HCT116 (cell line): ENCODE data around the gene OBSCN. TPM values are rescaled to one million over a fixed set of nuclear protein-coding genes. Genes with fewer than 3 reads are reported as not detected.
"Not testable (repeated sequence)": the region's sequence is repeated elsewhere in the genome, so short reads cannot be mapped to it uniquely, and the experiment has no call there.

Experiments
- ATAC-seq: fragments of 200-7000 bp; cut with Tn5 transposase; 2 replicates; pipeline ENCODE4 v1.9.1; 2020; ENCODE audit warnings: mild to moderate bottlenecking, moderate library complexity
- BruUV-seq: library from RNA; stranded (reverse); fragments of 400-500 nt; replicated peaks from 2 replicates; lab custom pipeline; 2021; lab: Mats Ljungman, UMichigan
- CTCF ChIA-PET: fragments of 300-600 bp; sonication (Branson Sonifier 250); formaldehyde crosslinking; loops from one replicate; lab custom pipeline; 2021; ENCODE audit warnings: antibody characterized with exemption; lab: Charles Lee
- POLR2A ChIA-PET: fragments of 300-600, 350-600 bp; sonication (Branson Sonifier 250); formaldehyde crosslinking; loops from one replicate; lab custom pipeline; 2021; ENCODE audit warnings: antibody characterized with exemption; lab: Charles Lee
- RAD21 ChIA-PET, 2 experiments: fragments of 300-600 bp; sonication (Branson Sonifier 250); formaldehyde crosslinking; loops; one replicate each; lab custom pipeline; 2023; ENCODE audit warnings: low total read pairs in 2 of 2; ENCODE audit not compliant: uncharacterized antibody in 2 of 2, unreplicated experiment in 2 of 2, low non-redundant PET in 1 of 2; lab: Charles Lee
- DNase-seq: peaks from one replicate; pipeline ENCODE4 v3.0.0-alpha.2; 2010; ENCODE audit warnings: low read depth, low spot score
- H2AFZ ChIP-seq: fragments of 200-600 bp; shearing (Covaris generic), sonication (generic); 2 replicates; pipeline ENCODE4 v1.6.1; 2017; ENCODE audit warnings: low read depth, mixed run types, mixed read lengths, antibody characterized with exemption, low read length; ENCODE audit not compliant: poor library complexity, severe bottlenecking
- H3K27ac ChIP-seq: 2 replicates; pipeline ENCODE4 v1.5.1; 2012; ENCODE audit warnings: low read depth, low read length
- H3K27me3 ChIP-seq: fragments of 200-600 bp; sonication (generic); 2 replicates; pipeline ENCODE4 v1.6.1; 2016; ENCODE audit warnings: mixed run types, low read length, mixed read lengths; ENCODE audit not compliant: insufficient read depth
- H3K36me3 ChIP-seq, 2 experiments: fragments of 200-500 bp in 1 of 2; fragments of 200-600 bp in 1 of 2; sonication (Bioruptor generic) in 1 of 2; sonication (generic) in 1 of 2; 2 replicates each; pipeline versions ENCODE4 v1.5.1 to v1.6.1; 2014 to 2016; ENCODE audit warnings: low read length in 2 of 2, inconsistent platforms in 1 of 2, mixed read lengths in 1 of 2, mixed run types in 1 of 2; ENCODE audit not compliant: insufficient read depth in 2 of 2, control insufficient read depth in 1 of 2
- H3K4me1 ChIP-seq, 2 experiments: fragments of 200-600 bp in 1 of 2; sonication (generic) in 1 of 2; 2 replicates each; pipeline versions ENCODE4 v1.5.1 to v1.6.1; 2012 to 2017; ENCODE audit warnings: low read length in 2 of 2, inconsistent platforms in 1 of 2, mild to moderate bottlenecking in 1 of 2, mixed read lengths in 1 of 2, mixed run types in 1 of 2, moderate library complexity in 1 of 2; ENCODE audit not compliant: insufficient read depth in 2 of 2, control insufficient read depth in 1 of 2
- H3K4me2 ChIP-seq: fragments of 200-600 bp; sonication (generic); 2 replicates; pipeline ENCODE4 v1.6.1; 2017; ENCODE audit warnings: mixed run types, low read length, mixed read lengths
- H3K4me3 ChIP-seq, 2 experiments: fragments of 200-600 bp in 1 of 2; sonication (generic) in 1 of 2; replicated peaks in 1 of 2; 2 replicates each; pipeline ENCODE4 v1.5.1; 2011 to 2016; ENCODE audit warnings: low read length in 2 of 2, control low read depth in 1 of 2, low read depth in 1 of 2, mild to moderate bottlenecking in 1 of 2, mixed read lengths in 1 of 2, mixed run types in 1 of 2
- H3K79me2 ChIP-seq: fragments of 200-600 bp; sonication (generic); 2 replicates; pipeline ENCODE4 v1.6.1; 2017; ENCODE audit warnings: mild to moderate bottlenecking, mixed run types, low read length, moderate library complexity, mixed read lengths; ENCODE audit not compliant: insufficient read depth
- H3K9ac ChIP-seq: fragments of 200-600 bp; sonication (generic); 2 replicates; pipeline ENCODE4 v1.6.1; 2016; ENCODE audit warnings: low read length, mixed read lengths
- H3K9me2 ChIP-seq: fragments of 200-600 bp; sonication (generic), shearing (Covaris generic); 2 replicates; pipeline ENCODE4 v1.6.1; 2017; ENCODE audit warnings: mixed run types, mild to moderate bottlenecking, moderate library complexity; ENCODE audit not compliant: insufficient read depth
- H3K9me3 ChIP-seq, 2 experiments: fragments of 200-500 bp in 1 of 2; fragments of 200-600 bp in 1 of 2; sonication (Bioruptor generic) in 1 of 2; sonication (generic) in 1 of 2; 2 replicates each; pipeline ENCODE4 v1.6.1; 2014 to 2017; ENCODE audit warnings: low read length in 2 of 2, mixed read lengths in 2 of 2, inconsistent platforms in 1 of 2, low read depth in 1 of 2, mild to moderate bottlenecking in 1 of 2, mixed run types in 1 of 2, moderate library complexity in 1 of 2; ENCODE audit not compliant: control insufficient read depth in 1 of 2, insufficient read depth in 1 of 2
- H4K20me1 ChIP-seq: fragments of 200-600 bp; sonication (generic), shearing (Covaris generic); 2 replicates; pipeline ENCODE4 v1.6.1; 2017; ENCODE audit warnings: mixed run types, mild to moderate bottlenecking, moderate library complexity; ENCODE audit not compliant: insufficient read depth
- EGR1 ChIP-seq: IDR thresholded peaks from 2 replicates; pipeline ENCODE4 v1.6.1; 2012; ENCODE audit warnings: low read depth
- ELF1 ChIP-seq: IDR thresholded peaks from 2 replicates; pipeline ENCODE4 v1.6.1; 2012; ENCODE audit warnings: low read depth, borderline replicate concordance
- EZH2 ChIP-seq: fragments of 200-600 bp; sonication (generic); IDR thresholded peaks from 2 replicates; pipeline ENCODE4 v1.6.1; 2017; ENCODE audit warnings: antibody characterized with exemption, mixed run types
- POLR2AphosphoS5 ChIP-seq: IDR thresholded peaks from 2 replicates; pipeline ENCODE4 v1.6.1; 2011; ENCODE audit warnings: mild to moderate bottlenecking, low read depth, low read length, moderate library complexity
- TCF7L2 ChIP-seq: IDR thresholded peaks from 2 replicates; pipeline ENCODE4 v1.7.0; 2011; ENCODE audit warnings: borderline replicate concordance, inconsistent platforms; ENCODE audit not compliant: insufficient read depth, insufficient read length; ENCODE audit errors: extremely low read depth
- YY1 ChIP-seq: IDR thresholded peaks from 2 replicates; pipeline ENCODE4 v1.6.1; 2011; ENCODE audit warnings: low read length, low read depth, moderate library complexity, mild to moderate bottlenecking; ENCODE audit not compliant: insufficient replicate concordance; ENCODE audit errors: extremely low read depth
- intact Hi-C: fragments of 100-400 bp; cut with micrococcal nuclease; formaldehyde crosslinking; loops from 2 replicates; pipeline ENCODE4 v1.10.0; 2022
- total RNA-seq: library from RNA; stranded (reverse); gene quantifications from one replicate; pipeline ENCODE4 v1.2.1, GENCODE V29; 2021; ENCODE audit not compliant: unreplicated experiment

OBSCN gene
- total RNA-seq, 1 experiment from 2014 or later = 16.6 TPM

DNA sequence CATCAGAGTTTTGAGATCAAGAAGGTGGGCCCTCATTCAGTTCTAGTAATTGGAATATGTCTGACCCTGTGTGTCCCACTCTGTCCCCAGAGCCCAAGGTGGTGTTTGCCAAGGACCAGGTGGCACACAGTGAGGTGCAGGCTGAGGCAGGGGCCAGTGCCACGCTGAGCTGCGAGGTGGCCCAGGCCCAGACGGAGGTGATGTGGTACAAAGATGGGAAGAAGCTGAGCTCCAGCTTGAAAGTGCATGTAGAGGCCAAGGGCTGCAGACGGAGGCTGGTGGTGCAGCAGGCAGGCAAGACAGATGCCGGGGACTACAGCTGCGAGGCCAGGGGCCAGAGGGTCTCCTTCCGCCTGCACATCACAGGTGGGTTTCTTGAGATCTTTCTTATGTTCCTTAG is 35.2 kb downstream of the OBSCN start:
- no peak for ATAC-seq
- Histone ChIP-seq H3K4me2 (no peak overlapping the region), H3K36me3 (peaks cover 8 to 39% of the 10 kb centered on the region in 2 experiments; a peak in 3 of 4 replicates), H3K9me2 (no peaks in the 10 kb centered on the region), H3K27me3 (no peaks in the 10 kb centered on the region), H3K9me3 (peaks cover 39 to 54% of the 10 kb centered on the region in 2 experiments; a peak in 3 of 4 replicates), H2AFZ (no peak overlapping the region), H3K4me1 (no peaks in the 10 kb centered on the region), H3K4me3 (no peak overlapping the region), H3K79me2 (no peaks in the 10 kb centered on the region), H4K20me1 (no peaks in the 10 kb centered on the region), H3K9ac (no peak overlapping the region), H3K27ac (no peak overlapping the region)
- TF ChIP-seq POLR2AphosphoS5 (no peak), ELF1 (no peak), YY1 (no peak), TCF7L2 (no peak), EGR1 (no peak), EZH2 (no peak)
- POLR2A ChIA-PET = no interaction called here
- intact Hi-C loops = no loop called here
- DNase-seq = no peak
- RAD21 ChIA-PET = no interaction called here
- CTCF ChIA-PET = no interaction called here
- no TSS peak for BruUV-seq

DNA sequence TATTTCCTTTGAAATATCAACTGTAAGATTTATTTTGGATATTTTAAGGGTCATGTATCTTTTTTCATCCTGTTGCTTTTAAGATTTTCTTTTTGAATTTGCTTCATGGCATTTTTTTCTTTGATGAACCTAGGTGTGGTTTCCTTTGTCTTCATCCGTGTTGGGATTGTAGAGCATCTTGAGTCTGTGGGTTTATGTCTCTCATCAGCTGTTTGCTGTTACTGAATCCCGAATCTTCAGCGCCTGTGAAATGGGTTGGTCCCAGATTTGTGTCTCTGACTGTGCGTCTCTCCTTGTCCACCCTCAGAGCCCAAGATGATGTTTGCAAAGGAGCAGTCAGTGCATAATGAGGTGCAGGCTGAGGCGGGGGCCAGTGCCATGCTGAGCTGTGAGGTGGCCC is 36.1 kb downstream of the OBSCN start:
- H3K4me3 ChIP-seq, intact Hi-C loops, H3K9ac ChIP-seq, H2AFZ ChIP-seq, POLR2A ChIA-PET, H3K9me2 ChIP-seq, H3K79me2 ChIP-seq, ATAC-seq, RAD21 ChIA-PET, H3K27me3 ChIP-seq, H3K4me1 ChIP-seq, BruUV-seq, CTCF ChIA-PET, H4K20me1 ChIP-seq, DNase-seq, H3K4me2 ChIP-seq, H3K27ac ChIP-seq: not testable (repeated sequence)
- peaks cover 39 to 54% of the 10 kb centered on the region in 2 experiments; a peak in 3 of 4 replicates for H3K9me3 ChIP-seq
- peaks cover 8 to 32% of the 10 kb centered on the region in 2 experiments; a peak in 3 of 4 replicates for H3K36me3 ChIP-seq
